CD8-positive, alpha-beta memory T cell (primary cell): ENCODE data around the gene SPDYE4. TPM values are rescaled to one million over a fixed set of nuclear protein-coding genes. Genes with fewer than 3 reads are reported as not detected.

Experiments used
- CTCF ChIA-PET: fragments of 350-600 bp; sonication (Branson Sonifier 250); formaldehyde crosslinking; loops from one replicate; lab custom pipeline; 2021; ENCODE audit warnings: antibody characterized with exemption; lab: Charles Lee
- POLR2A ChIA-PET: fragments of 350-600 bp; sonication (Branson Sonifier 250); formaldehyde crosslinking; loops from one replicate; lab custom pipeline; 2021; ENCODE audit warnings: antibody characterized with exemption; lab: Charles Lee
- DNase-seq, 5 donors: peaks; one replicate each; pipeline versions ENCODE4 v3.0.0 to v3.0.0-alpha.2; 2020 to 2022; ENCODE audit warnings: mixed read lengths in 1 of 5
- H3K27ac ChIP-seq: one replicate; pipeline ENCODE4 v1.7.0; 2013; ENCODE audit warnings: low read depth, mild to moderate bottlenecking, low read length, moderate library complexity
- H3K27me3 ChIP-seq: 2 replicates; pipeline ENCODE4 v1.7.0; 2013; ENCODE audit warnings: low read length, mild to moderate bottlenecking; ENCODE audit not compliant: insufficient read depth, poor library complexity, severe bottlenecking
- H3K36me3 ChIP-seq: 2 replicates; pipeline ENCODE4 v1.7.0; 2013; ENCODE audit warnings: mild to moderate bottlenecking, low read length, moderate library complexity; ENCODE audit not compliant: insufficient read depth
- H3K4me1 ChIP-seq: 2 replicates; pipeline ENCODE4 v1.7.0; 2013; ENCODE audit warnings: mild to moderate bottlenecking, low read length, moderate library complexity; ENCODE audit not compliant: insufficient read depth
- H3K4me3 ChIP-seq: 2 replicates; pipeline ENCODE4 v1.7.0; 2013; ENCODE audit warnings: mild to moderate bottlenecking, low read length
- H3K9me3 ChIP-seq: 2 replicates; pipeline ENCODE4 v1.7.0; 2013; ENCODE audit warnings: mild to moderate bottlenecking, low read length
- H3K27ac Mint-ChIP-seq, 8 donors: one replicate each; pipeline ENCODE4 v1.8.0; 2020 to 2021; ENCODE audit warnings: mixed read lengths in 8 of 8, mild to moderate bottlenecking in 6 of 8, inconsistent platforms in 3 of 8, moderate library complexity in 3 of 8
- H3K27me3 Mint-ChIP-seq, 2 donors: one replicate each; pipeline ENCODE4 v1.8.0; 2020 to 2021; ENCODE audit warnings: mixed read lengths in 2 of 2, mild to moderate bottlenecking in 1 of 2, moderate library complexity in 1 of 2
- H3K36me3 Mint-ChIP-seq, 3 donors: one replicate each; pipeline ENCODE4 v1.8.0; 2020 to 2021; ENCODE audit warnings: mixed read lengths in 3 of 3, inconsistent platforms in 1 of 3, mild to moderate bottlenecking in 1 of 3
- H3K4me1 Mint-ChIP-seq, 3 donors: one replicate each; pipeline ENCODE4 v1.8.0; 2020 to 2021; ENCODE audit warnings: mixed read lengths in 3 of 3, inconsistent platforms in 1 of 3, mild to moderate bottlenecking in 1 of 3
- H3K4me3 Mint-ChIP-seq, 7 donors: one replicate each; pipeline ENCODE4 v1.8.0; 2020 to 2021; ENCODE audit warnings: mixed read lengths in 7 of 7, mild to moderate bottlenecking in 6 of 7, moderate library complexity in 4 of 7, inconsistent platforms in 2 of 7
- H3K9me3 Mint-ChIP-seq, 5 donors: one replicate each; pipeline ENCODE4 v1.8.0; 2020 to 2022; ENCODE audit warnings: mixed read lengths in 5 of 5, mild to moderate bottlenecking in 3 of 5, moderate library complexity in 2 of 5, inconsistent platforms in 1 of 5
- polyA plus RNA-seq: library from polyadenylated mRNA; unstranded; fragments of 300-500 nt; fragmentation: Illumina TruSeq; gene quantifications from one replicate; pipeline ENCODE4 v1.2.3, GENCODE V29; 2021
- total RNA-seq, 2 experiments: library from RNA; stranded (reverse); gene quantifications; one replicate each; pipeline ENCODE4 v1.2.3, GENCODE V29; 2021

SPDYE4 gene
- total and polyA plus RNA-seq, 3 experiments from 2014 or later = not detected

GRCh38 chr17:8776881-8777280 is 18.5 kb upstream of the SPDYE4 start:
- ChIA-PET POLR2A (no interaction called here), CTCF (interaction anchor here (2.7 kb wide), 1 partner anchor 9 kb away, joined by 14 read pairs; no protein-coding TSS in a partner anchor)
- H3K27me3 Mint-ChIP-seq = peaks cover 26 to 35% of the 10 kb centered on the region in 2 donors

GRCh38 chr17:8776248-8776647 is 17.9 kb upstream of the SPDYE4 start:
- H3K27me3 Mint-ChIP-seq = peaks cover 27 to 35% of the 10 kb centered on the region in 2 donors

More at GRCh38 chr17:8776881-8777280, 18.5 kb upstream of the SPDYE4 start:
- H3K4me1 ChIP-seq = no peaks in the 10 kb centered on the region
- no peak overlapping the region for H3K27ac ChIP-seq
- H3K4me3 Mint-ChIP-seq = no peak overlapping the region
- no peaks in the 10 kb centered on the region for H3K4me1 Mint-ChIP-seq
- no peak for DNase-seq
- peak overlapping the region in 1 of 8 donors; percentile 66 for H3K27ac Mint-ChIP-seq
- H3K9me3 ChIP-seq = no peaks in the 10 kb centered on the region
- peaks cover 0 to 23% (median 2%) of the 10 kb centered on the region in 3 donors for H3K36me3 Mint-ChIP-seq
- H3K9me3 Mint-ChIP-seq = peaks cover 8 to 21% (median 11%) of the 10 kb centered on the region in 5 donors
- no peak overlapping the region for H3K4me3 ChIP-seq
- peaks cover 4% of the 10 kb centered on the region for H3K27me3 ChIP-seq
- H3K36me3 ChIP-seq = no peaks in the 10 kb centered on the region

GRCh38 chr17:8766731-8767130 is 8.4 kb upstream of the SPDYE4 start:
- CTCF ChIA-PET = interaction anchor here (1.5 kb wide), 1 partner anchor 19 kb away, joined by 4 read pairs; no protein-coding TSS in a partner anchor

More at GRCh38 chr17:8776248-8776647, 17.9 kb upstream of the SPDYE4 start:
- Histone ChIP-seq H3K4me3 (no peak overlapping the region), H3K27ac (no peak overlapping the region), H3K36me3 (no peaks in the 10 kb centered on the region), H3K4me1 (no peaks in the 10 kb centered on the region), H3K27me3 (peaks cover 4% of the 10 kb centered on the region), H3K9me3 (no peaks in the 10 kb centered on the region)
- DNase-seq = no peak
- CTCF ChIA-PET = interaction anchor here (2.7 kb wide), 1 partner anchor 10 kb away, joined by 14 read pairs; no protein-coding TSS in a partner anchor
- peaks cover 0 to 23% (median 2%) of the 10 kb centered on the region in 3 donors for H3K36me3 Mint-ChIP-seq
- peaks cover 8 to 21% (median 11%) of the 10 kb centered on the region in 5 donors for H3K9me3 Mint-ChIP-seq
- H3K4me3 Mint-ChIP-seq = no peak overlapping the region
- H3K4me1 Mint-ChIP-seq = no peaks in the 10 kb centered on the region
- peak overlapping the region in 1 of 8 donors; percentile 10 for H3K27ac Mint-ChIP-seq
- POLR2A ChIA-PET = no interaction called here

GRCh38 chr17:8762012-8762411 is 3.7 kb upstream of the SPDYE4 start:
- Histone ChIP-seq H3K9me3 (no peaks in the 10 kb centered on the region), H3K4me1 (no peaks in the 10 kb centered on the region), H3K27ac (no peak overlapping the region), H3K36me3 (no peaks in the 10 kb centered on the region), H3K27me3 (no peaks in the 10 kb centered on the region), H3K4me3 (no peak overlapping the region)
- no peak overlapping the region for H3K27ac Mint-ChIP-seq
- H3K4me3 Mint-ChIP-seq = no peak overlapping the region
- H3K4me1 Mint-ChIP-seq = no peaks in the 10 kb centered on the region
- CTCF ChIA-PET = no interaction called here
- DNase-seq = no peak
- POLR2A ChIA-PET = no interaction called here
- H3K36me3 Mint-ChIP-seq = peaks cover 0 to 3% (median 0%) of the 10 kb centered on the region in 3 donors
- no peaks in the 10 kb centered on the region for H3K9me3 Mint-ChIP-seq
- peaks cover 2 to 8% of the 10 kb centered on the region in 2 donors for H3K27me3 Mint-ChIP-seq

More at GRCh38 chr17:8766731-8767130, 8.4 kb upstream of the SPDYE4 start:
- H3K9me3 ChIP-seq = no peaks in the 10 kb centered on the region
- no peaks in the 10 kb centered on the region for H3K4me1 Mint-ChIP-seq
- H3K36me3 ChIP-seq = no peaks in the 10 kb centered on the region
- no peaks in the 10 kb centered on the region for H3K9me3 Mint-ChIP-seq
- POLR2A ChIA-PET = no interaction called here
- H3K36me3 Mint-ChIP-seq = no peaks in the 10 kb centered on the region
- no peak for DNase-seq
- no peak overlapping the region for H3K4me3 Mint-ChIP-seq
- H3K4me1 ChIP-seq = no peaks in the 10 kb centered on the region
- no peak overlapping the region for H3K4me3 ChIP-seq
- H3K27ac Mint-ChIP-seq = no peak overlapping the region
- H3K27ac ChIP-seq = no peak overlapping the region
- no peaks in the 10 kb centered on the region for H3K27me3 ChIP-seq
- peaks cover 5 to 12% of the 10 kb centered on the region in 2 donors for H3K27me3 Mint-ChIP-seq

GRCh38 chr17:8757189-8757588 is 1.2 kb downstream of the SPDYE4 start:
- H3K36me3 ChIP-seq = no peaks in the 10 kb centered on the region
- ChIA-PET POLR2A (no interaction called here), CTCF (interaction anchor here (0.8 kb wide), 1 partner anchor 348 kb away, joined by 3 read pairs; no protein-coding TSS in a partner anchor)
- H3K27ac ChIP-seq = no peak overlapping the region
- Mint-ChIP-seq H3K27ac (peak overlapping the region in 1 of 8 donors; percentile 25), H3K4me3 (no peak overlapping the region), H3K36me3 (peaks cover 0 to 3% (median 0%) of the 10 kb centered on the region in 3 donors), H3K9me3 (no peaks in the 10 kb centered on the region), H3K4me1 (no peaks in the 10 kb centered on the region), H3K27me3 (peaks cover 15 to 25% of the 10 kb centered on the region in 2 donors)
- H3K27me3 ChIP-seq = no peaks in the 10 kb centered on the region
- H3K4me3 ChIP-seq = no peak overlapping the region
- no peak for DNase-seq
- no peaks in the 10 kb centered on the region for H3K4me1 ChIP-seq
- H3K9me3 ChIP-seq = no peaks in the 10 kb centered on the region

- Mint-ChIP-seq H3K4me3 (no peak overlapping the region), H3K36me3 (peaks cover 0 to 3% (median 0%) of the 10 kb centered on the region in 3 donors), H3K9me3 (no peaks in the 10 kb centered on the region), H3K27ac (peak overlapping the region in 1 of 8 donors; percentile 86), H3K27me3 (peaks cover 15 to 28% of the 10 kb centered on the region in 2 donors), H3K4me1 (no peaks in the 10 kb centered on the region)
- ChIA-PET CTCF (interaction anchor here (1.0 kb wide), 1 partner anchor 243 kb away, joined by 3 read pairs; no protein-coding TSS in a partner anchor), POLR2A (no interaction called here)
- Histone ChIP-seq H3K36me3 (no peaks in the 10 kb centered on the region), H3K4me3 (no peak overlapping the region), H3K27ac (no peak overlapping the region), H3K4me1 (no peaks in the 10 kb centered on the region), H3K9me3 (no peaks in the 10 kb centered on the region), H3K27me3 (no peaks in the 10 kb centered on the region)
- no peak for DNase-seq
Observed at GRCh38 chr17:8755590-8756255, 2.6 kb downstream of the SPDYE4 start.

- DNase-seq = no peak
- Histone ChIP-seq H3K36me3 (no peaks in the 10 kb centered on the region), H3K27ac (no peak overlapping the region), H3K4me3 (no peak overlapping the region), H3K4me1 (no peaks in the 10 kb centered on the region), H3K9me3 (no peaks in the 10 kb centered on the region), H3K27me3 (no peaks in the 10 kb centered on the region)
- Mint-ChIP-seq H3K4me3 (no peak overlapping the region), H3K36me3 (peaks cover 0 to 3% (median 0%) of the 10 kb centered on the region in 3 donors), H3K4me1 (no peaks in the 10 kb centered on the region), H3K9me3 (no peaks in the 10 kb centered on the region), H3K27me3 (peaks cover 15 to 28% of the 10 kb centered on the region in 2 donors), H3K27ac (no peak overlapping the region)
- ChIA-PET POLR2A (no interaction called here), CTCF (interaction anchor here (0.9 to 1.3 kb wide), 2 partner anchors 9 to 243 kb away, joined by 4 read pairs; no protein-coding TSS in a partner anchor)
Observed at GRCh38 chr17:8754890-8755289, 3.5 kb downstream of the SPDYE4 start.

- no peak overlapping the region for H3K4me3 Mint-ChIP-seq
- POLR2A ChIA-PET = no interaction called here
- no peak for DNase-seq
- no peak overlapping the region for H3K27ac ChIP-seq
- H3K27ac Mint-ChIP-seq = no peak overlapping the region
- CTCF ChIA-PET = interaction anchor here (1.3 to 2.3 kb wide), 2 partner anchors 244 kb away, joined by 4 to 10 read pairs; no protein-coding TSS in a partner anchor
- H3K36me3 ChIP-seq = no peaks in the 10 kb centered on the region
- no peaks in the 10 kb centered on the region for H3K9me3 Mint-ChIP-seq
- H3K4me3 ChIP-seq = no peak overlapping the region
- peaks cover 0 to 3% (median 0%) of the 10 kb centered on the region in 3 donors for H3K36me3 Mint-ChIP-seq
- H3K4me1 ChIP-seq = no peaks in the 10 kb centered on the region
- peaks cover 13 to 31% of the 10 kb centered on the region in 2 donors for H3K27me3 Mint-ChIP-seq
- H3K4me1 Mint-ChIP-seq = no peaks in the 10 kb centered on the region
- no peaks in the 10 kb centered on the region for H3K9me3 ChIP-seq
- no peaks in the 10 kb centered on the region for H3K27me3 ChIP-seq
Observed at GRCh38 chr17:8753976-8754440, 4.3 kb downstream of the SPDYE4 start.
